OCI-LY3 (cell line): ENCODE measurements around the gene LRP1-AS.

ENCODE experiments used
- H2AFZ ChIP-seq: fragments of 200-600, 300-600 bp; shearing (Covaris generic); 2 replicates; pipeline ENCODE4 v1.6.0; 2014; ENCODE audit warnings: antibody characterized with exemption, low read depth, low read length
- H3K27ac ChIP-seq: fragments of 200-600, 300-600 bp; sonication (generic); 2 replicates; pipeline ENCODE4 v1.5.1; 2014; ENCODE audit warnings: mild to moderate bottlenecking, low read length, moderate library complexity, mixed read lengths
- H3K27me3 ChIP-seq: fragments of 200-600, 300-600 bp; sonication (generic); 2 replicates; pipeline ENCODE4 v1.6.1; 2014; ENCODE audit warnings: low read depth, low read length, mixed read lengths
- H3K36me3 ChIP-seq: fragments of 200-600, 300-600 bp; sonication (generic); replicated peaks from 2 replicates; pipeline ENCODE3; 2014; ENCODE audit warnings: low read depth, low read length, mixed read lengths
- H3K4me1 ChIP-seq: fragments of 300-600, 200-600 bp; sonication (generic); 2 replicates; pipeline ENCODE4 v1.6.1; 2014; ENCODE audit warnings: low read length, mixed read lengths
- H3K4me2 ChIP-seq: fragments of 200-600, 300-600 bp; sonication (generic); 2 replicates; pipeline ENCODE4 v1.6.1; 2014; ENCODE audit warnings: low read length, mixed read lengths
- H3K4me3 ChIP-seq: fragments of 300-600, 200-600 bp; sonication (generic); 2 replicates; pipeline ENCODE4 v1.5.1; 2014; ENCODE audit warnings: antibody characterized with exemption, mild to moderate bottlenecking, low read length, moderate library complexity
- H3K79me2 ChIP-seq: fragments of 300-600, 200-600 bp; shearing (Covaris generic); 2 replicates; pipeline ENCODE4 v1.6.1; 2014; ENCODE audit warnings: mild to moderate bottlenecking, low read length, mixed read lengths
- H3K9ac ChIP-seq: fragments of 300-600, 200-600 bp; shearing (Covaris generic); 2 replicates; pipeline ENCODE4 v1.6.0; 2014; ENCODE audit warnings: mild to moderate bottlenecking, low read length, moderate library complexity
- H3K9me3 ChIP-seq: fragments of 200-600, 300-600 bp; shearing (Covaris generic); 2 replicates; pipeline ENCODE4 v1.6.1; 2014; ENCODE audit warnings: low read length, mixed read lengths; ENCODE audit not compliant: insufficient read depth
- H4K20me1 ChIP-seq: fragments of 200-600, 300-600 bp; sonication (generic); 2 replicates; pipeline ENCODE4 v1.6.1; 2016; ENCODE audit warnings: low read length, mixed read lengths; ENCODE audit not compliant: insufficient read depth
- EZH2phosphoT487 ChIP-seq: fragments of 200-600 bp; shearing (Covaris generic); IDR thresholded peaks from 2 replicates; pipeline ENCODE4 v1.6.1; 2018; ENCODE audit warnings: antibody characterized with exemption, mixed run types, low read depth
- TF ChIP-seq, protein P1 (sequence below): fragments of 200-600, 300-600 bp; sonication (generic); IDR thresholded peaks from 2 replicates; pipeline ENCODE4 v1.5.1; 2014; ENCODE audit warnings: antibody characterized with exemption, low read length, low read depth

The LRP1-AS gene

DNA sequence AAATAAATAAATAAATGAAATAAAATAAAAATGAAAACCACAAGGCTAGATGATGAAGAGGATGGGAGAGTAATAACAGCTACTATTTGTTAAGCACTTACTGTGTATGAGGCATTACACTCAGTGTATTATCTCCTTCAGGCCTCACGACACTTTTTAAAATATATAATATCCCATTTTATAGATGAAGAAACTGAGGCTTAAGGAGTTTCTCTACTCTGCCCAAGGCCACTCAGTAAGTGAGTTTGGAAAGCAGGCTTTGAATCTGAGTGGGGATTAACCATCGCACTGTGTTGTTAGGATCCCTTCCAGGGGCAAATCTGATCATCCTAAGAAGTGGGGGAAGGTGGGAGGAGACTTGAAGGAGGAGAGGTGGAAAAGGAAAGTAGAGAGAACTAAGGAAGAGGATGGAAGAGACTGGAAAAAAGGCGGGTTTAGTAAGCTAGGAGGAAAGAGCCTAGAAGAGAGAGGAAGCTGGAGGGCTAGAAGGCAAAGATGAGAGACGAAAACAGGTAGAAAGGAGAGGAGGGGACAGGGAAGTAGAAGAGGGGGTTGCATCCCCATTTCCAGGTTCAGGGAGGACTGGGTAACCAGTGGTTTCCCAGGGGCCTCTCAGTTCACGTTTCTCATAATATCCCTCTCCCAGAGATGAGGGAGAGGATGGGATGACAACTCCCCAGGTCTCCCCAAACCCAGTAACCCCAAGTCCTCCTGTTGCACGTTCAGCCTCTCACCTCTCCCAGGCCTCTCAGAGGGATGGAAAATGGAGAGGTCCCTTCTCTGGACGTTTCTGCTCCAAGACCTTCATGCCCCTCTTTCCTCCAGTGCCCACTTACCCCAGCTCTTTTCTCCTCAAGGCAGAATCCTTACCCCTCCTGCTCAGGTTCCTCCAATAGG, 38.0 kb downstream of the LRP1-AS start:
- Histone ChIP-seq H3K27ac (peak overlapping the region; percentile 96), H3K9ac (peak overlapping the region; percentile 99), H3K36me3 (peaks cover 52% of the 10 kb centered on the region), H2AFZ (no peak overlapping the region), H4K20me1 (peaks cover 35% of the 10 kb centered on the region), H3K79me2 (peaks cover 59% of the 10 kb centered on the region), H3K4me2 (peak overlapping the region; percentile 96), H3K9me3 (no peaks in the 10 kb centered on the region), H3K27me3 (no peaks in the 10 kb centered on the region), H3K4me3 (peak overlapping the region; percentile 88), H3K4me1 (peaks cover 15% of the 10 kb centered on the region)
- TF ChIP-seq EZH2phosphoT487 = no peak
- TF ChIP-seq, protein P1, sequence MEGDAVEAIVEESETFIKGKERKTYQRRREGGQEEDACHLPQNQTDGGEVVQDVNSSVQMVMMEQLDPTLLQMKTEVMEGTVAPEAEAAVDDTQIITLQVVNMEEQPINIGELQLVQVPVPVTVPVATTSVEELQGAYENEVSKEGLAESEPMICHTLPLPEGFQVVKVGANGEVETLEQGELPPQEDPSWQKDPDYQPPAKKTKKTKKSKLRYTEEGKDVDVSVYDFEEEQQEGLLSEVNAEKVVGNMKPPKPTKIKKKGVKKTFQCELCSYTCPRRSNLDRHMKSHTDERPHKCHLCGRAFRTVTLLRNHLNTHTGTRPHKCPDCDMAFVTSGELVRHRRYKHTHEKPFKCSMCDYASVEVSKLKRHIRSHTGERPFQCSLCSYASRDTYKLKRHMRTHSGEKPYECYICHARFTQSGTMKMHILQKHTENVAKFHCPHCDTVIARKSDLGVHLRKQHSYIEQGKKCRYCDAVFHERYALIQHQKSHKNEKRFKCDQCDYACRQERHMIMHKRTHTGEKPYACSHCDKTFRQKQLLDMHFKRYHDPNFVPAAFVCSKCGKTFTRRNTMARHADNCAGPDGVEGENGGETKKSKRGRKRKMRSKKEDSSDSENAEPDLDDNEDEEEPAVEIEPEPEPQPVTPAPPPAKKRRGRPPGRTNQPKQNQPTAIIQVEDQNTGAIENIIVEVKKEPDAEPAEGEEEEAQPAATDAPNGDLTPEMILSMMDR = no peak

DNA sequence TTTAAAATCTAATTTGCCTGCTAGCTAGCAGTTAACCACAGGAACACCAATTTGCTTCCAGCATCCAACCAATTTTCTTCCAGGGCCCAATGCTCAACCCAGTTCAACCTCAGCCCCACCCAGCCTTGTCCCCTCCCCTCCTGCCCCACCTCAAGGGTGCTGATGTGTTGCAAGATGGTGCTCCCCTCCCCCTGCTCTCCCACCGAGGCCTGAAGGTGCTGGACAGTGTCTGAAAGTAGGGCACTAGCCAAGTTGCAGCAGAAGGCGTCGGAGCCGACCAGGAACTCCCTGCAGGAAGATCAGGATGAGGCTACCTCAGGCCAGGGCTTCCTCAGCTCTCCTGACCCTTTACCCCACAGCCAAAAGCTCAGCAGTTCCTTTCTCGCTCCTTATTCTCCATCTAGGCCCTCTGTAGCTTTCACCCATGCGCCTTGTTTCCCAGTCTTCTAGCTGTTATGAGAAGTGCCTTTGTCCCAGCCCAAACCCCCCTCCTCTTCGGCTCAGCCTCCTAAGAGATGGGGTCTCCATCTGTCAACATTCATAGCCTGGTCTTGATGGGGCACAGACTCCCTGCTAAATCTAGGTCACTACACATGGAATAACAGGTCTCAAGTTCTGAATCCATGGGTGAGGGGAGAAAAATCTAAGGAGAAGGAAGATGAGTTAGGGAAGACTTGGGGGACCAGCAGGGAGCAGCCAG, 39.8 kb downstream of the LRP1-AS start:
- peaks cover 12% of the 10 kb centered on the region for H3K4me1 ChIP-seq
- no peak overlapping the region for H3K4me3 ChIP-seq
- H4K20me1 ChIP-seq = peaks cover 35% of the 10 kb centered on the region
- no peak for TF ChIP-seq EZH2phosphoT487
- TF ChIP-seq, protein P1 = no peak
- no peak overlapping the region for H3K27ac ChIP-seq
- H3K79me2 ChIP-seq = peaks cover 59% of the 10 kb centered on the region
- H3K27me3 ChIP-seq = no peaks in the 10 kb centered on the region
- H3K9me3 ChIP-seq = no peaks in the 10 kb centered on the region
- no peak overlapping the region for H2AFZ ChIP-seq
- peaks cover 62% of the 10 kb centered on the region for H3K36me3 ChIP-seq
- H3K4me2 ChIP-seq = no peak overlapping the region
- no peak overlapping the region for H3K9ac ChIP-seq

DNA sequence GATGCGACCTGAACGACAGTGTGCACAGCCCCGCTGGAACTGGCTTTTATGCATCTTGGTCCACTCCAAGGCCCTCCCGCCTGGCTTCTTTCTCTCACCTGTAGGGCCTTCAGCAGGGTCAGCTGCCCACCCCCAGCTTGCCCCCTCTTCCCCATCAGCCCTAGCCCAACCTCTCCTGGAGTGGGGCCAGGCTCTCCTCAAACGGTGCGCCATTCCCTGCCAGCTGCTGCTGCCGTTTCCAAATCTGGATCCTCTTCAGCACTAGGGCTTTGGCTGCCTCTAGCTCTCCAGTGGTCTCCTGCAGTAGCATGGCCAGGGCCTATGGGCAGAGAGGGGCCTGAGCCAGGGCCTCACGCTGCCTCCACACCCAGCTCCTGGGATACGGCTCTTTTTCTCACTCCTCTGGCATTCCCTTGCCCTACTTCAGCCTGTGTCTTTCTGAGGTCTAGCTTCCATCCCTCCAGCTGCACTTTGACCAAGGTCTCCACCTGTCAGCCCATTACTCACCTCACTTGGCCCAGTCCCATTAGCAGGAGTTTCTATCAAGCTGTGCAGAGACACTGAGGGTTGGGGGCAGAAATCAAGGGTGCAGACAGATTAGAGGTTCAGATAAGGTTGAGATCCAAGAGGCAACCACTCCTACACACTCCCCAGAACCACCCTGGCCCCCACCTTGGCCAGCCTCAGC, 41.3 kb downstream of the LRP1-AS start:
- Histone ChIP-seq H3K9me3 (no peaks in the 10 kb centered on the region), H3K79me2 (peaks cover 51% of the 10 kb centered on the region), H4K20me1 (peaks cover 35% of the 10 kb centered on the region), H3K4me1 (peaks cover 10% of the 10 kb centered on the region), H2AFZ (no peak overlapping the region), H3K36me3 (peaks cover 71% of the 10 kb centered on the region), H3K4me2 (no peak overlapping the region), H3K9ac (no peak overlapping the region), H3K27me3 (no peaks in the 10 kb centered on the region), H3K4me3 (no peak overlapping the region), H3K27ac (no peak overlapping the region)
- TF ChIP-seq, protein P1 = no peak
- no peak for TF ChIP-seq EZH2phosphoT487
